B cell (primary cell): ENCODE results near the gene FBP1.

Experiments used
- EZH2 ChIP-seq: IDR thresholded peaks from 2 replicates; pipeline ENCODE4 v1.6.1; 2012; ENCODE audit warnings: borderline replicate concordance, low read depth, mild to moderate bottlenecking, moderate library complexity, low read length; ENCODE audit not compliant: insufficient read depth, poor library complexity, severe bottlenecking
- TF ChIP-seq, protein P1 (sequence below): fragments of 200-600 bp; IDR thresholded peaks from one replicate; pipeline ENCODE4 v1.8.0; 2022; ENCODE audit warnings: antibody characterized with exemption, mild to moderate bottlenecking

DNA sequence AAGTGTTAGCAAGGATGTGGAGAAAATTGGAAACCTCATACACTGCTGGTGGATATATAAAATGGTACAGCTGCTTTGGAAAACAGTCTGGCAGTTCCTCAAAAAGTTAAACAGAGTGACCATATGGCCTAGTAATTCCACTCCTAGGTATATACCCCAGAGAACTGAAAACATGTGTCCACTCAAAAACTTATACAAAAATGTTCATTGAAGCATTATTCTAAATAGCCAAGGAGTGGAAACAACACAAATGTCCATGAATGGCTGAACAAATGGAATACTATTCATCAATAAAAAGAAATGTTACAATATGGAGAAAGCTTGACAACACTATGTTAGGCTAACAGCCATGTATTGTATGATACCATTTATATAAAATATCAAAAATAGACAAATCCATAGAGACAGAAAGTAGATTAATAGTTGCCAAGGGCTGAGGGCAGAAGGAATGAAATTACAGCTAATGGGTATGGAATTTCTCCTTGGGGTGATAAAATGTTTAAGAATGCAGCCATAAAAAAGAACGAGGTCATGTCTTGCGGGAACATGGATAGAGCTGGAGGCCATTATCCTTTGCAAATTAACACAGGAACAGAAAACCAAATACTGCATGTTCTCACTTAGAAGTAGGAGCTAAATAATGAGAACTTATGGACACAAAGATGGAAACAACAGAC lies 33.6 kb upstream of the FBP1 start:
- TF ChIP-seq, protein P1, sequence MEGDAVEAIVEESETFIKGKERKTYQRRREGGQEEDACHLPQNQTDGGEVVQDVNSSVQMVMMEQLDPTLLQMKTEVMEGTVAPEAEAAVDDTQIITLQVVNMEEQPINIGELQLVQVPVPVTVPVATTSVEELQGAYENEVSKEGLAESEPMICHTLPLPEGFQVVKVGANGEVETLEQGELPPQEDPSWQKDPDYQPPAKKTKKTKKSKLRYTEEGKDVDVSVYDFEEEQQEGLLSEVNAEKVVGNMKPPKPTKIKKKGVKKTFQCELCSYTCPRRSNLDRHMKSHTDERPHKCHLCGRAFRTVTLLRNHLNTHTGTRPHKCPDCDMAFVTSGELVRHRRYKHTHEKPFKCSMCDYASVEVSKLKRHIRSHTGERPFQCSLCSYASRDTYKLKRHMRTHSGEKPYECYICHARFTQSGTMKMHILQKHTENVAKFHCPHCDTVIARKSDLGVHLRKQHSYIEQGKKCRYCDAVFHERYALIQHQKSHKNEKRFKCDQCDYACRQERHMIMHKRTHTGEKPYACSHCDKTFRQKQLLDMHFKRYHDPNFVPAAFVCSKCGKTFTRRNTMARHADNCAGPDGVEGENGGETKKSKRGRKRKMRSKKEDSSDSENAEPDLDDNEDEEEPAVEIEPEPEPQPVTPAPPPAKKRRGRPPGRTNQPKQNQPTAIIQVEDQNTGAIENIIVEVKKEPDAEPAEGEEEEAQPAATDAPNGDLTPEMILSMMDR, result no peak
- no peak for TF ChIP-seq EZH2
